ENCODE results near the gene PCNX3. TPM values are rescaled to one million over a fixed set of nuclear protein-coding genes. Genes with fewer than 3 reads are reported as not detected.

PCNX3 gene
- total RNA-seq, 1 experiment from 2014 or later, result 50.4 TPM

GRCh38 chr11:65580756-65581155 lies 34.8 kb upstream of the PCNX3 start:
- Histone ChIP-seq H3K79me2 (ENCODE audit: insufficient read depth, low read length) (peaks cover 19% of the 10 kb centered on the region; the same call in 1 of the 2 replicates), H3K27ac (ENCODE audit: low read depth, low read length) (no peak overlapping the region), H3K36me3 (ENCODE audit: control insufficient read depth in 1 of 2, insufficient read depth in 2 of 2, low read length in 2 of 2) (peaks cover 2 to 4% of the 10 kb centered on the region in 2 experiments; a peak in 2 of 4 replicates), H3K4me3 (replicated peaks in 1 of 2; ENCODE audit: low read depth in 1 of 2, low read length in 2 of 2) (no peak overlapping the region), H2AFZ (ENCODE audit: low read depth, low read length, poor library complexity, severe bottlenecking) (no peak overlapping the region), H4K20me1 (ENCODE audit: insufficient read depth) (no peaks in the 10 kb centered on the region), H3K9me3 (ENCODE audit: control insufficient read depth in 1 of 2, insufficient read depth in 1 of 2, low read depth in 1 of 2, low read length in 2 of 2) (no peaks in the 10 kb centered on the region), H3K9me2 (ENCODE audit: insufficient read depth) (no peaks in the 10 kb centered on the region), H3K9ac (ENCODE audit: low read length) (no peak overlapping the region), H3K4me1 (ENCODE audit: control insufficient read depth in 1 of 2, insufficient read depth in 2 of 2, low read length in 2 of 2) (peaks cover 18 to 20% of the 10 kb centered on the region in 2 experiments), H3K4me2 (ENCODE audit: low read length) (no peak overlapping the region), H3K27me3 (ENCODE audit: insufficient read depth, low read length) (no peaks in the 10 kb centered on the region)
- ATAC-seq (no peak), DNase-seq (ENCODE audit: low read depth, low spot score) (no peak)
- CTCF ChIA-PET, result no interaction called here
- TF ChIP-seq, protein P1, sequence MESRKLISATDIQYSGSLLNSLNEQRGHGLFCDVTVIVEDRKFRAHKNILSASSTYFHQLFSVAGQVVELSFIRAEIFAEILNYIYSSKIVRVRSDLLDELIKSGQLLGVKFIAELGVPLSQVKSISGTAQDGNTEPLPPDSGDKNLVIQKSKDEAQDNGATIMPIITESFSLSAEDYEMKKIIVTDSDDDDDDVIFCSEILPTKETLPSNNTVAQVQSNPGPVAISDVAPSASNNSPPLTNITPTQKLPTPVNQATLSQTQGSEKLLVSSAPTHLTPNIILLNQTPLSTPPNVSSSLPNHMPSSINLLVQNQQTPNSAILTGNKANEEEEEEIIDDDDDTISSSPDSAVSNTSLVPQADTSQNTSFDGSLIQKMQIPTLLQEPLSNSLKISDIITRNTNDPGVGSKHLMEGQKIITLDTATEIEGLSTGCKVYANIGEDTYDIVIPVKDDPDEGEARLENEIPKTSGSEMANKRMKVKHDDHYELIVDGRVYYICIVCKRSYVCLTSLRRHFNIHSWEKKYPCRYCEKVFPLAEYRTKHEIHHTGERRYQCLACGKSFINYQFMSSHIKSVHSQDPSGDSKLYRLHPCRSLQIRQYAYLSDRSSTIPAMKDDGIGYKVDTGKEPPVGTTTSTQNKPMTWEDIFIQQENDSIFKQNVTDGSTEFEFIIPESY (IDR thresholded peaks at IDR 0.05; ENCODE audit: extremely low read depth, insufficient replicate concordance, low read length), result no peak
- TF ChIP-seq POLR2AphosphoS5 (IDR thresholded peaks at IDR 0.05; ENCODE audit: low read depth, low read length) (no peak), CBX3 (IDR thresholded peaks at IDR 0.05; ENCODE audit: low read depth) (no peak), ZNF274 (IDR thresholded peaks at IDR 0.05; ENCODE audit: low read depth, low read length) (no peak), JUND (IDR thresholded peaks at IDR 0.05) (no peak), MAX (IDR thresholded peaks at IDR 0.05) (no peak)
- TF ChIP-seq, protein P2, sequence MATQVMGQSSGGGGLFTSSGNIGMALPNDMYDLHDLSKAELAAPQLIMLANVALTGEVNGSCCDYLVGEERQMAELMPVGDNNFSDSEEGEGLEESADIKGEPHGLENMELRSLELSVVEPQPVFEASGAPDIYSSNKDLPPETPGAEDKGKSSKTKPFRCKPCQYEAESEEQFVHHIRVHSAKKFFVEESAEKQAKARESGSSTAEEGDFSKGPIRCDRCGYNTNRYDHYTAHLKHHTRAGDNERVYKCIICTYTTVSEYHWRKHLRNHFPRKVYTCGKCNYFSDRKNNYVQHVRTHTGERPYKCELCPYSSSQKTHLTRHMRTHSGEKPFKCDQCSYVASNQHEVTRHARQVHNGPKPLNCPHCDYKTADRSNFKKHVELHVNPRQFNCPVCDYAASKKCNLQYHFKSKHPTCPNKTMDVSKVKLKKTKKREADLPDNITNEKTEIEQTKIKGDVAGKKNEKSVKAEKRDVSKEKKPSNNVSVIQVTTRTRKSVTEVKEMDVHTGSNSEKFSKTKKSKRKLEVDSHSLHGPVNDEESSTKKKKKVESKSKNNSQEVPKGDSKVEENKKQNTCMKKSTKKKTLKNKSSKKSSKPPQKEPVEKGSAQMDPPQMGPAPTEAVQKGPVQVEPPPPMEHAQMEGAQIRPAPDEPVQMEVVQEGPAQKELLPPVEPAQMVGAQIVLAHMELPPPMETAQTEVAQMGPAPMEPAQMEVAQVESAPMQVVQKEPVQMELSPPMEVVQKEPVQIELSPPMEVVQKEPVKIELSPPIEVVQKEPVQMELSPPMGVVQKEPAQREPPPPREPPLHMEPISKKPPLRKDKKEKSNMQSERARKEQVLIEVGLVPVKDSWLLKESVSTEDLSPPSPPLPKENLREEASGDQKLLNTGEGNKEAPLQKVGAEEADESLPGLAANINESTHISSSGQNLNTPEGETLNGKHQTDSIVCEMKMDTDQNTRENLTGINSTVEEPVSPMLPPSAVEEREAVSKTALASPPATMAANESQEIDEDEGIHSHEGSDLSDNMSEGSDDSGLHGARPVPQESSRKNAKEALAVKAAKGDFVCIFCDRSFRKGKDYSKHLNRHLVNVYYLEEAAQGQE (IDR thresholded peaks at IDR 0.05; ENCODE audit: low read depth), result no peak
- POLR2A ChIA-PET, result no interaction called here
- intact Hi-C loops (cut with micrococcal nuclease), result no loop called here
- RAD21 ChIA-PET (ENCODE audit: low non-redundant PET in 1 of 2, low total read pairs in 2 of 2, uncharacterized antibody in 2 of 2, unreplicated experiment in 2 of 2), result no interaction called here
- no TSS peak for BruUV-seq (replicated peaks)

Measured in HCT116 (cell line).